ENCODE measurements around the gene PLEKHN1. TPM values are rescaled to one million over a fixed set of nuclear protein-coding genes. Genes with fewer than 3 reads are reported as not detected.
"Not testable (repeated sequence)": the region's sequence is repeated elsewhere in the genome, so short reads cannot be mapped to it uniquely, and the experiment has no call there.

PLEKHN1 gene
- total RNA-seq, 4 donors from 2014 or later: 36.1 to 69.0 (median 48.4) TPM

GRCh38 chr1:1011396-1011949 is 45.2 kb downstream of the PLEKHN1 start:
- DNase-seq (ENCODE audit: low spot score in 2 of 2): no peak
- TF ChIP-seq EP300 (IDR thresholded peaks at IDR 0.05) (no peak), POLR2AphosphoS5 (IDR thresholded peaks at IDR 0.05) (no peak), POLR2A (IDR thresholded peaks at IDR 0.05) (no peak), CTCF (IDR thresholded peaks at IDR 0.05) (no peak)
- H3K27ac ChIP-seq: no peak overlapping the region
- no peaks in the 10 kb centered on the region for H3K9me3 ChIP-seq
- H3K36me3 ChIP-seq: no peaks in the 10 kb centered on the region
- no peak overlapping the region for H3K4me3 ChIP-seq
- H3K4me1 ChIP-seq: peaks cover 32% of the 10 kb centered on the region
- WGBS: 86% methylated on average over 14 of the region's 14 CpGs
- no peaks in the 10 kb centered on the region for H3K27me3 ChIP-seq

GRCh38 chr1:1012736-1013104 is 46.4 kb downstream of the PLEKHN1 start:
- Histone ChIP-seq H3K27ac (peak overlapping the region; percentile 36), H3K4me3 (peak overlapping the region; percentile 50), H3K4me1 (peaks cover 22% of the 10 kb centered on the region)
- not testable (repeated sequence) for H3K36me3 ChIP-seq; DNase-seq (ENCODE audit: low spot score in 2 of 2); H3K27me3 ChIP-seq; H3K9me3 ChIP-seq
- 70% methylated on average over 13 of the region's 13 CpGs for WGBS

GRCh38 chr1:1013105-1013921 is 47.0 kb downstream of the PLEKHN1 start, which contains the start of gene ISG15:
ISG15 (plus strand) TSS chr1:1013497; CDS start chr1:1013574, 77 bp downstream.
- Histone ChIP-seq H3K36me3 (no peaks in the 10 kb centered on the region), H3K4me3 (peak within 1 kb of the TSS; percentile 50), H3K4me1 (peaks cover 22% of the 10 kb centered on the region), H3K9me3 (no peaks in the 10 kb centered on the region), H3K27ac (peak within 1 kb of the TSS; percentile 36), H3K27me3 (no peaks in the 10 kb centered on the region)
- peak; percentile 91 to 94 for DNase-seq (ENCODE audit: low spot score in 2 of 2)
- WGBS: 3% methylated on average over 26 of the region's 30 CpGs
- TF ChIP-seq POLR2A (IDR thresholded peaks at IDR 0.05) (peak in 1 of 2 donors; percentile 46), POLR2AphosphoS5 (IDR thresholded peaks at IDR 0.05) (peak in 2 of 3 donors; percentile 31 to 39), EP300 (IDR thresholded peaks at IDR 0.05) (no peak)

GRCh38 chr1:1013922-1014648 is 47.8 kb downstream of the PLEKHN1 start:
- no peak for TF ChIP-seq CTCF (IDR thresholded peaks at IDR 0.05)
- no peak for TF ChIP-seq POLR2AphosphoS5 (IDR thresholded peaks at IDR 0.05)
- no peak for TF ChIP-seq POLR2A (IDR thresholded peaks at IDR 0.05)
- TF ChIP-seq EP300 (IDR thresholded peaks at IDR 0.05): no peak
- peaks cover 25% of the 10 kb centered on the region for H3K4me1 ChIP-seq
- peak overlapping the region; percentile 50 for H3K4me3 ChIP-seq
- H3K9me3 ChIP-seq: no peaks in the 10 kb centered on the region
- WGBS: 40% methylated on average over 24 of the region's 41 CpGs
- H3K36me3 ChIP-seq: no peaks in the 10 kb centered on the region
- H3K27ac ChIP-seq: peak overlapping the region; percentile 36
- DNase-seq (ENCODE audit: low spot score in 2 of 2): no peak
- no peaks in the 10 kb centered on the region for H3K27me3 ChIP-seq

- no peak overlapping the region for H3K4me3 ChIP-seq
These were observed 48.8 kb downstream of the PLEKHN1 start for GRCh38 chr1:1014799-1015681.

GRCh38 chr1:1017397-1018320 is 51.4 kb downstream of the PLEKHN1 start:
- not testable (repeated sequence) for DNase-seq (ENCODE audit: low spot score in 2 of 2); H3K27me3 ChIP-seq; H3K9me3 ChIP-seq; H3K27ac ChIP-seq; H3K36me3 ChIP-seq; H3K4me3 ChIP-seq
- H3K4me1 ChIP-seq: peaks cover 51% of the 10 kb centered on the region
- 78% methylated on average over 12 of the region's 17 CpGs for WGBS

More at GRCh38 chr1:1014799-1015681, 48.8 kb downstream of the PLEKHN1 start:
- Histone ChIP-seq H3K9me3 (no peaks in the 10 kb centered on the region), H3K27me3 (no peaks in the 10 kb centered on the region), H3K4me1 (peaks cover 27% of the 10 kb centered on the region), H3K36me3 (no peaks in the 10 kb centered on the region), H3K27ac (no peak overlapping the region)
- no peak for DNase-seq (ENCODE audit: low spot score in 2 of 2)
- no peak for TF ChIP-seq EP300 (IDR thresholded peaks at IDR 0.05)
- no peak for TF ChIP-seq POLR2AphosphoS5 (IDR thresholded peaks at IDR 0.05)
- TF ChIP-seq CTCF (IDR thresholded peaks at IDR 0.05): no peak
- no peak for TF ChIP-seq POLR2A (IDR thresholded peaks at IDR 0.05)
- WGBS: 74% methylated on average over 6 of the region's 20 CpGs

GRCh38 chr1:1018321-1018685 is 52.0 kb downstream of the PLEKHN1 start:
- not testable (repeated sequence) for DNase-seq (ENCODE audit: low spot score in 2 of 2); H3K9me3 ChIP-seq; H3K36me3 ChIP-seq; H3K27ac ChIP-seq; H3K27me3 ChIP-seq; H3K4me3 ChIP-seq
- 97% methylated on average over 5 of the region's 26 CpGs for WGBS
- H3K4me1 ChIP-seq: peaks cover 50% of the 10 kb centered on the region
